Panc1 (cell line): ENCODE results near the gene GAL.

Experiments
- CTCF ChIP-seq: fragments of 450-650 bp; IDR thresholded peaks from 2 replicates; pipeline ENCODE4 v1.5.1; 2017; ENCODE audit warnings: mild to moderate bottlenecking
- TCF7L2 ChIP-seq: IDR thresholded peaks from 2 replicates; pipeline ENCODE4 v1.6.1; 2011; ENCODE audit warnings: mild to moderate bottlenecking, low read depth, low read length, inconsistent platforms

- no peak for TF ChIP-seq CTCF
- TF ChIP-seq TCF7L2: no peak
Observed at GRCh38 chr11:68677432-68677831, 6.9 kb upstream of the GAL start.
